HUDEP-2 (cell line): ENCODE results near the gene ABR.
"Not testable (repeated sequence)": the region's sequence is repeated elsewhere in the genome, so short reads cannot be mapped to it uniquely, and the experiment has no call there.

Source experiments
- DNase-seq, 76 experiments: peaks; one replicate each; lab custom pipeline; 2025; ENCODE audit not compliant: unreplicated experiment in 76 of 76; lab: John Stamatoyannopoulos, UW

Gene ABR

DNA sequence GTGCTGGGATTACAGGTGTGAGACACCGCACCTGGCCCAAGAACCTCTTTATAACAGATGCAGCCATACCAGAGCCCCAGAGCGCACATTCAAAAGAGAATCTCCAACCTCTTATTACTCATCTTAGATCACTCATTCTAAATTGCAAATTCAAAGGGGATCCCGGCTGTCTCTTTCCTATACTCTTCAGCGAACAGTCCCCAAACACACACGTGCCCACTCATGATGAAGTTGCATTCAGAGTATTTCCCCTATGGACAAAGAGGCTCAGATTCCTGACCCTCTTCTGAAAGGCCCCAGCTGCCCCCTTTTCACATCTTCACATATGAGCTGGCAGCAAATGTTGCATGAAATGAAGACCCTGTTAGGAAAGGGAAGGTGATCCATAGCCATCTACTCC lies 22.5 kb upstream of the ABR start:
- DNase-seq: no peak

DNA sequence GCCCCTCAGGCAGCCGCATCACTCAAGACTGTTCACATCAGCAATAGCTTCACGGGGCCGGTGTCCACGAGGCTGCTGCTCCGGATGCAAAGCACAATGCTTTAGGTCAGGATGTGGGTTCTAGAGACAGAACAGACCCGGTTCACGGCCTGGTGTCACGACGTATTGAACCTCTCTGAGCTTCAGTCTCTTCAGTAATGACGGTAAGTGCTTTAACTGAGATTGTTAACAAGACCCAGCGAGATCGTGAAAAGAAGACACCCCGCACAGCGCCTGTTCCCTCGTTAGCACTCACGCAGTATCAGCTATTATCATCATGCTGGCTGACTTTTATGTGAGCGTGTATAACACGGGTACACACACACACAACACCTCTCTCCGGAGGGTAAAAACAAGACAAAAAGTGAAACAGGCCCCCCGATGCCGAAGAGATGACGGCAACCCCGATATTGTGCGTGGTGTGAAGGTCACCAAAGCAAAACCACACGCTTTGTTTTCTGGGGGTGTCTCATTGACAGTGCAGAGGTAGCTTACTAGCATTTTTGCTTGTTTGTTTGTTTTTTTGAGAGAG lies 21.4 kb upstream of the ABR start:
- no peak for DNase-seq

DNA sequence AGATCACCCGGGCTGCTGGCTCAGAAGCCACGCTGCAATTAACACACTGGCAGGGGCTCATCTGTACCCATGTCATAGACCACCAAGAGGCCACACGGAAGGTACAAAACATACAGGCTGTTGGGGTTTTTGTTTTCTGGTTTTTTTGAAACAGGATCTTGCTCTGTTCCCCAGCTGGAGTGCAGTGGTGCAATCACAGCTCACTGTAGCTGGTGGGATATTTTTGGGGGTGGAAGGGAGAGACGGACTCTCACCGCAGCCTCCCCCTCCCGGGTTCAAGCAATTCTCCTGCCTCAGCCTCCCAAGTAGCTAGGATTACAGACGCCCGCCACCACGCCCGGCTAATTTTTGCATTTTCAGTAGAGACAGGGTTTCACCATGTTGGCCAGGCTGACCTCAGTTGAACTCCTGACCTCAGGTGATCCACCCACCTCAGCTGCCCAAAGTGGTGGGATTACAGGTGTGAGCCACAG lies 19.5 kb upstream of the ABR start:
- not testable (repeated sequence) for DNase-seq

DNA sequence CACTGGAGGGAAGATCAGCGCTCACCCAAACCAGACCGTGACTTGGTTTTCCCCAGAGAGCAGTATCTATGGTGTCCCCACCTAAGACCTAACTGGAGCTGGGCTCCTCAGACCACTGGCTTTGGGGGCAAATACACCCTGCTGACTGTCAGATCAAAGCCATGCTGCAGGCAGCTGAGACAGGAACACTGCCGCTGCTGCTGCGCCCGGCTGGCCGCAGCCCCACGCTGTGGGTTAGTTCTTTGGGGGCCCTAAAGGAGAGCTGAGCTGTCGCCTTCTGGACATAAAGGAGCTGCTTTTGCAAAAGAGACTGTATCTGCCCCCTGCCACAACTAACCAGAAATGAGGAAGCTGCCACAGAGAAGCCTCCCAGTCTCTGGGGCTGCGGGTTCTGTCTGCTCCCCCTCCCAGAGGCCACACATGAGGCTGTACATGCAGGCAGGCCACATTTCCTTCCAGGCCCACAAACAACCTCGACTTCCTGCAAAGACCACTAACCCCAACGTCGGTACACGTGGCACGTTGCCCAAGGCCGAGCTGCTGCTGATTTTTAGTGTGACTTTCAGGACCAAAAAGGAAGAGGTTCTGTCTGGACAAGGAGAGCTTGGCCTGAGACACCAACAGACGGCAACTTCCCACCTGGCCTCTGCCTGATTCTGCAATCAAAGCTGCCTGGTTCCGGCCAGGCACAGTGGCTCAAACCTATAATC lies 18.2 kb upstream of the ABR start:
- peak in 5 of 76 experiments; percentile 9 to 37 (median 24) for DNase-seq

DNA sequence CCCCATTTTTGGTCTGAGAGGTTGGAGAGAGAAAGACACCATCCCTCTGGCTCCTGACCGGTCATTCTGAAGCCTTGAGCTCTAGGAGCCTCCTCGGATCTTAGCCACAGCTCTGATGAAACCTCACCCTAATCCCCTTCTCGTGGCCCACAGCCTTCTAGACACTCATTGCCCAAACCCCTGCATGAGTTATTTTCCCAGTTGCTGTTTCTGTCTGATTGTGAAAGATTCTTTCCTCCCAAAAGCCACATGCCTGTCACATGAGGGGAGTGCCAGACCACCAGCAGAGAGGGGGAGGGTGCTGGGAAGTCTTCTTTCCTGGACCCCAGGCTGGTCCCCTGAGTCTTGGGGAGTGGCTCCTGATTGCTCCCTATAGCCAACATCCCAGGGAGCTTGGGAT lies 17.6 kb upstream of the ABR start:
- DNase-seq: no peak

DNA sequence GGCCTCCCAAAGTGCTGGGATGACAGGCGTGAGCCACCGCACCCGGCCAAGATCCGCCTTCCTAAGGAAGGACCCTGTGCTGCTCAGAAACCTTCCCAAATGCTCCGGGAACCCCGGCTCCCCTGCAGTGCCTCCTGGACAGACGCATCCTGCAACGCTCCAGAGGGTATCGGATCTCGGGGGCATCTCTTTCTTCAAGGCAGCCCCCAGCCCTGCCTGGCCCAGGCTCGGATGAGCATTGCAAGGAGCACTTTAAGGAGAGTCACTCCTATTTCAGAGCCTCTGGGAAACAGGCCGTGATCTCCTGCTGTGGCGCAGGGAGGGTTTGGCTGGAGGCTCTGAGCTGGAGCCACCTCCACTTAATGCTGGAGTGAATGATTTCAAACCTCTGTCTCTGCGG lies 17.2 kb upstream of the ABR start:
- no peak for DNase-seq

DNA sequence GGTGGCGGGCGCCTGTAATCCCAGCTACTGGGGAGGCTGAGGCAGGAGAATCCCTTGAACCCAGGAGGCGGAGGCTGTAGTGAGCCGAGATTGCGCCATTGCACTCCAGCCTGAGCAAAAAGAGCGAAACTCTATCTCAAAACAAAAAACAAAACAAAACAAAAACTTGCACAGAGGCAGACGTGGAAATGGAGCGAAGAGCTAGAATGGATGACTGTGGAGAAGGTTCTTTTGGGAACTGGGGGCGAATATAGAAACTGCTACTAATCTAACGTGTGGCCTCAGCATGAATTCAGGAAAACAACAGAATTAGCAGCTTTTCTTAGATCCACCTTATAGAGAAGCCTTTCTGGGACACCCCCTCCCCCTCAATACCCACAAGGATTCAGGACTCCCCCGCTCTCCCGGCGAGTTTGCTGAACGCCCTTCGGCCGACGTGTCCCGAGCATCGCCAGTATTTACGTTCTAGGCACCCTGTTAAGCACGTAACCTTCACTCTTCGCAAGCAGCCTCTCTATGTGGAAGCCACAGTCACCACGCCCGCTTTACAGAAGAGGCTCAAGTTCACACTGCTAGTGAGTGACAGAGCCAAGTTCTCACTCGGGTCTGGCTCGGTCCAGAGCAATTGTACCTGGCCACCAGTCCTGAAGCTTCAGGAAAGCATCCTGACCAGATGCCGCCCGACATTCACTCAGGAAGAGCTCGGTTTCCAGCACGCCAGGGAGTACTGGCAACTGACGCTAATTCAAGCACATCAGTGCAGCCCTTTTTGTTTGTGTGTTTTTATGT lies 13.3 kb upstream of the ABR start:
- no peak for DNase-seq

DNA sequence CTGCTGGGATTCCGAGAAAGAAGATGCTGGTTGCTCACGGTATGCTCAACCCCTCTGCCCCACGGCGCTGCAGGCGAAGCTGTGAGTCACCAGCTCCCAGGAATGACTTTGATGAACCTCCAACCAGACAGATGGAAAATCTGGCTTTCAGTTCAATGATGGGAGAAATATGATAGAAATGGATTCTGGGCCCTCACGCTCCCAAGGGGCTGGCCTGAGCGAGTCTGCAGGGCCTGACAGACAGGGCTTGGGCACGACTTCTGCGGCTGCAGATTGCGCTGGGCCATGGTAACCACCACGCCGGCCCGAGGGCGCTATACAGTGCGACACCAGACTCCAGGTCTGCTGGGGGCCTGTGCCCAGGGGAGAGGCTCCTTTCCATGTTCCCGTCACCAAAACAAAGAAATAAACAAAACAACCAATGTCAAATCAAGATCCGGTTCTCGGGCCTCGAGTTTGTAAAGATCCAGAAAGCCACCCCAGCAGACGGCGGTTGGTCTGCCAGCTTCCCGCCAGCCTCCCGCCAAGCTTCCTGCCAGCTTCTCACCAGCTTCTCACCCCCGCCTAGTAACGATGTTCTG lies 11.1 kb upstream of the ABR start:
- DNase-seq: no peak

DNA sequence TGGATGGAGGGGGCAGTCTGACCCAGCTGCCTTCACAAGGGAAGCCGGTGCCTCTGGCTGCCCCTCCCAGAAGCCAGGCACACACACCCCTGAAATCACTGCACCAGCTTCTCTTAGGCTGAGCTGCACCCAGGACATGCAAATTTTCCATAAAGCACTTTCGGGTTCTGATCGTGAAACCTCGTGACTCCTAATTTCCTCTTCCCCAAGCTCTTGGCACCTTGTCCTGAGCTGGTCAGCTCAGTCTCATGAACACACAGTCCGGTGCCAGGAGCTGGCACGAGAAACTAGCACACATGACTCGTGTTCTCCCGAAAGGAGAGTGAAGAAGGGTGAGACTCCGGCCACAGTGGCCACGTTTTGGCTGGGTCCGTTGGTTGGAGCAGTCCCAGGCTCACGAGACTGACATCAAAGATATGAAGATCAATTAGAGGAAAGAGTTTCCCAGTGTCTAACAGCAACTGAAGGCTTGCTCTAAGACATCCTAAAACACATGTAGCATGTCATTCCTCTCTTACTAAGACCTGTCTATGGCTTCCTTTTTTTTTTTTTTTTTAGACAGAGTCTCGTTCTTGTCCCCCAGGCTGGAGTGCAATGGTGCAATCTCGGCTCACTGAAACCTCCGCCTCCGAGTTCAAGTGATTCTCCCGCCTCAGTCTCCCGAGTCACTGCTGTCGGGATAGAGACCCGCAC lies 9.2 kb upstream of the ABR start:
- DNase-seq: peak in 3 of 76 experiments; percentile 10 to 20 (median 11)

DNA sequence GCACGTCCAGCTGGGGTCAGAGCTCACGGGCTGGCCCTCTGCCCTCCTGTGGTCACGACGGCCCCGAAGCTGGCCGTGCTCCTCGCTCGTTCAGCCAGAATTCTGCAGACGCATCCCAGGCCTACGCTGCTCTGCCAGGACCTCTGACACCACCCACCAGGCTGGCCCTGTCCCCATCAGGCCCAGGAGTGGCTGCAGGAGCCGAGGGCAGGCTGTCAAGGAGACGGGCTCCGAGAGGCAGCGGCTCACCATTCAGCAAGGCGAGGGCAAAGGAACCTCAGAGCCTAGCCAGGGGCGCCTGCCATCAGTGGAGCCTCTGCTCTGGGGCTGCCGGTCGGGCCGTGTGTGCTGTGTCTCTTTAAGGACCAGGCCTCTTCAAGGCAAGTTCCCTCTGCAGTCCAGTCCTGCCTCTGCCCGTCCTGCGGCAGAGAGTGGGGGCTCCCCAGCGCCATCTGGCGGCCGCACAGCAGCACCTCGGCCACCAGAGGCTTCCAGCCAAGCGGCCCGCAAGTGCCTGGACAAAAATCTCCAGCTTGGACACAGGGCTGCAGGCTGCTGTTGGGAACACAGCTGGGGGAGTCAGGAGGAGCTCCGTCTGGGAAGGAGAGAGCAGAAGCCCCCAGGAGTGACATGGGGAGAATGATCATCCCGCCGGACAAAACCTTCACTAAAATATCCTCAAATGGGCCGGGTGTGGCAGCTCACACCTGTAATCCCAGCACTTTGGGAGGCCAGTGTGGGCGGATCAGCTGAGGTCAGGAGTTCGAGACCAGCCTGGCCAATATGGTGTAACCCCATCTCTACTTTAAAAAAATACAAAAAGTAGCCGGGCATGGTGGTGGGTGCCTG lies 7.4 kb upstream of the ABR start:
- peak in 69 of 76 experiments; percentile 9 to 78 (median 51) for DNase-seq

DNA sequence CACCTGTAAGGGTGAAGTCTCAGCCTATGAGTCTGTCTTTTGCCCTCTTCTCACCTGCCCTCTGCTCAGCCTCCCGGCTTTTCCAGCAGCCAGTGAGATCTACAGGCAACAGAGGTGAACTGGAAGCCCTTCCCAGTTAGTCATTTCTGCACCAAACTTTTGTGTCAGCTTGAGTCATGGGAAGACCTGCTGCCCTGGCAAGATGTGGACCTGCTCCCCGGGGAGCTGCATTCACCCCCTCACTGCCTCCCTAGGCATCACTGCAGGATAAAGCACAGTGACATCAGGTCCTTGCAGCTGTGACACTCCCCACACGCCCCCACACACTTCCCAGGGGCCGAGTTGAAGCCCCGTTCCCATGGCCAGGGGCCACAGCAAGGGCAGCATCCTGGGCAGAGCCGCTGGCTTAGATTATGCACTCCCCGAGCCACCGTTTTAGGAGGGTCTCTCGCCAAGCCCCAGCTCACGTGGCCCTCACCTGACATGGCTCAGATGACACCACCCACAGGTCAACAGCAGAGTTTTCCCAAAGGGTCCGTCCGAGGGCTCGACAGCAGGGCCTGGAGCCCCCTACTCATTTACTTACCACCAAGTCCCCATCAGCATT lies 6.5 kb upstream of the ABR start:
- no peak for DNase-seq

DNA sequence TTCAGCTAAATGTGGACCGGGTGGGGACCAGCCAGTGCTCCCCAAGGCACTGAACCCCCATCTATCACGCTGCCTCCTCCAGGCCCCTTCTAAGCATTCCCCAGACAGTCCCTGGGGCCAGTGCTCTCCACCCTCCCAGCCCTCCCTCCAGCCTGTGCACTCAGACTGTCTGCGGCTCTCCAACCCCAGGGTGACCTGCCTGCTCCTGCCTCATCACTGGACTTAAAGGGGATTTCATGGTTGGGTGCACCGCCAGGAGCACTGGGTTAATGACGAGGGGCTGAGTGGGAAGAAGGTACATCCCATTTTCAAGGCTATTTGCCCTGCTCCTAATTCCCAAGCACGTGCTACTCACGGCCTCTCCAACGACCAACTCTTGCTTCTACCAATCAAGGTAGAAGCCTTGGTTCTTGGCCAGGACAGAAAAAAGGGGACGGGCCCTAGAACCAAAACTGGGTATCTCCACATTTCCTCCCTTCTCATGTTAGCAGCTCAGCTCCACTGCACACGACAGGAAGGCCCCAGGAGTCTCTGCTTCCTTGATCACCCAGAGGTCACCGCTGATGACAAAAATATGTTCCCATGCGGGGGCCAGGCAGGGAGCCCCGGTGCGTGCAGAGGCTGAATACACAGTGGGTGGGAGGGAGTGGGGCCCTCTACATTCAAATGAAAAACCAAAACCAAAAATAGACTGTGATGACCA lies 3.5 kb upstream of the ABR start:
- no peak for DNase-seq

DNA sequence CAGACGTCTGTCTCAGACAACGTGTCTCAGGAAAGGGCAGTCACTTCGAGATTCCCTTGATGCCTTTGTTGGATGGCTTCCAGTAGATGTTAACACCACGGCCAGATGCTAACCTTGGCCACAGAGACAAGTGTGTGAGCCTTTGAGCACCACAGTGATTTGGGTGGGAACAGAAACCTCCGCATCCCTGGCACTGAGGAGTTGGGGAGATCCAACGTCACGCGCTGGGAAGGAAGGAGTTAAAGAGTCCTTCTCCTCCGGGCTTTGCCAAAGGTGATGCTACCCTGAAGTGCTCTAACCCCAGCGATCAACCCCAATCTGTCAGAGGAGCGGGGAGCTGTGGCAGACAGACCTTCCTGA lies 3.0 kb upstream of the ABR start:
- DNase-seq: no peak

DNA sequence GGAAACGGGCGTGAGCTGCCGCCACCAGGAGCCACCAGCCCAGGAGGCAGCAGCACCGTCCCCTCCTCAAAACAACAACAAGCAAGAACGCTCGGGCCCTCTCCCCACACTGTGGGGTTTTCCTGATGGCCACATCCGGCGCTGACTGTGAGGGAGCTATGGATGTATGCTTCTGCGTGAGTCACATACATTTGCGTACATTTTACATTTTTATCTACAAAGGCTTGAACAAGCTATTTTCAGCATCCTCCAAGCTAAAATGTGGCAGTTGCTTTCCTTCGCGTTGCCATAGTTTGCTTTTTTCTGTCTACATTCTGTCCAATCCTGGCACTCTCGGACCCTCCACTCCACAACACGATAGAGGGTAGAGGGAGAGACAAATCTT lies 2.0 kb upstream of the ABR start:
- no peak for DNase-seq

DNA sequence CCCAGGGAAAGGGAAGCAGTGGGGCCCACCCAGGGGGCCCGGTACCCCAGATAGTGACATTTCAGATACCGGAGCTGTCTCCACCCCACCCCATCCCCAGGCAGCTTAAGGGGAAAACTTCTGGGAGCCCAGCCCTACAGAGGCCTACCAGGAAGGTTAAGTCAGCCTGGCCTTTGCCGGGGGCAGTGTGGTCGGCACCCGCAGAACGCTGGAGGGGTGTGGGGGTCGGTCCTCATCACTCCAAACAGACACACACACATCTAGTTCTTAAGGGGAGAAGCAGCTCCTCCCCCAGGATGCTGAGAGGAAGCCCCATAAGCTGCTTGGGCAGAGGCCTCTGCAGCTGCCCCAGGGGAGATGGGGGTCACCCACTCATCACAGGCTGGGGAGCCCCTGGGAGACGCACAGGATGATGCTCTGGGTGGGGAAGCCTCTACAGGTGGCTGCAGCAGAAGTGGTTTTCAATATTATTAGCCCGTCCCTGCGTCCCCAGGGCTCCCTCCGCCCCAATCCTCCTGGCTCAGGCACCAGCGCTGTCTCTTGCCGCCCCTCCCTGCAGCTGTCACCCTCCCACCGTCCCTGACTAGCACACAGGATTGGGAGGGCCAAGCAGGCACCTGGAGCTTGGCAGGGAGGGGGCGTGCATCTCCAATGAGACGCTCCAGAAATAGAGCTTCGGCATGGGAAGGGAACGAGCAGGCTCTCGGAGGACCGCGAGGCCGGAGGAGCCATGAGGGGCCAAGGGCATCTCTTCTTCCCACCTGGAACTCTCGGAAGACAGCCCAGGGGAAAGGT lies 1.4 kb upstream of the ABR start:
- no peak for DNase-seq

DNA sequence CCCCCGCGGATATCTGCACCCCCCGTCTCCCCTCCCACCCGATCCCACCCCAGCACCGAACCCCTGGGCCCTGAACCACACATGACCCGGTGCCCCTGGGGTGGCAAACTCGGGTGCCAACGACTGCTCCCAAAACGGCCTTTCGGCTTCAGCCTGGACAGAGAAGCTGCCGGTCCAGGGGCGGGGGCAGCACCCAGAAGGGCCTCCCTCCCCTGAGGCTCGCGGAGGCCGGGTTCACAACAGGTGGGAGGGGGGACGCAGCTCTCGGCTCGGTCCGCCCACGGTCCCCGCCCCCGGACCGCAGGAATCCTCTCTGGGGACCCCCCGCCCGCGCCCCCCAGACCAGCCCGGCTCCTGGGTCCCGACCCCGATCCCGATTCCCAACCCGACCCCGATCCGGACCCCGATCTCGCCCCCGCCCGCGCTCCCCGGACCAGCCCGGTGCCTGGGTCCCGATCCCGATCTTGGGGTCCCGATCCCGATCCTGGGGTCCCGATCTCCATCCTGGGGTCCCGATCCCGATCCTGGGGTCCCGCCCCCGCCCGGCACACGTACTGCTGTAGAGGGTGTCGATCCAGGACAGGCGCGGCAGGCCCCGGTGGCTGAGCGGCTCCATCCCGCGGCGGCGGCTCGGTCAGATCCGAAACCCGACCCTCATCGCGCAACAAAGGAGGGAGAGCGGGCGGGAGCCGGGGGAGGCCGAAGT lies 516 bp downstream of the ABR start:
- DNase-seq: peak in 1 of 76 experiments; percentile 22

DNA sequence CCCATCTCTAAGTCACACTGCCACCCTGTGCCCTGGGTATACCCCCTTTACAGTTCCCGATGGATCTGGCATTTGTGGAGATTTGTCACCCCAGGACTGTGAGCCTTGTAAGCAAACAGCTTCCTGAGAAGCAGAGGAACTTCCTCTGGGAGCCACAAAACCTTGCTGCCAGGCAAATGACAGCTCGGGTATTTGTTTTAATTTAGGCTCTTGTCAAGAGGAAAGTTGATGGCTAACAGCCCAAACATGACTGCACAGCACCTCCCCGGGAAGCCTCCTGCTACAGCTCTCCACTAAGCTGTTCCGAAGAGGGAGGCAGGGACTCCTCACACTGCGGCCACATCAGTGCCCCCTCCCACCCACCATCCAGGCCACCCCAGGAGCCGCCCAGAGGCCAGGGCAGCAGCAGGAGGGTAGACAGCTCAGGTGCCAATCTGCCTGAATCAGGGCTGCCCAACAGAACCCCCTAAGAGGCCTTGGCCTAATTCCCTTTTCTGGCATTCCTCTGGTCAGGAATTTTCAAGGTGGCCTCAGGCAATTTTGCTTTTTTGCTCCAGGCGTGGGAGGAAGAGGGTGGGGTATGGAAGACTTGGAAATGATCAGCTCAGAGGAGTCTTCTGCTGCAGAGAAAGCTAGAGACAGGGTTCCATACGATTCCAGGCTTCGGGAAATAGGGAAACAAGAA lies 2.6 kb downstream of the ABR start:
- DNase-seq: no peak
